Endothelial cell (in vitro differentiated cells): ENCODE measurements around the gene CDC42BPG. TPM values are rescaled to one million over a fixed set of nuclear protein-coding genes. Genes with fewer than 3 reads are reported as not detected.

Experiments
- DNase-seq: peaks from one replicate; pipeline ENCODE4 v3.0.0; 2021; ENCODE audit warnings: low spot score
- H3K27ac Mint-ChIP-seq: one replicate; pipeline ENCODE4 v1.8.0; 2021; ENCODE audit warnings: mixed read lengths, inconsistent platforms; ENCODE audit not compliant: unreplicated experiment
- H3K27me3 Mint-ChIP-seq: one replicate; pipeline ENCODE4 v1.8.0; 2021; ENCODE audit warnings: mild to moderate bottlenecking, moderate library complexity, mixed read lengths, inconsistent platforms; ENCODE audit not compliant: unreplicated experiment
- H3K36me3 Mint-ChIP-seq: one replicate; pipeline ENCODE4 v1.8.0; 2021; ENCODE audit warnings: mild to moderate bottlenecking, low read depth, mixed read lengths, inconsistent platforms; ENCODE audit not compliant: unreplicated experiment
- H3K4me1 Mint-ChIP-seq: one replicate; pipeline ENCODE4 v1.8.0; 2021; ENCODE audit warnings: mild to moderate bottlenecking, mixed read lengths, inconsistent platforms; ENCODE audit not compliant: unreplicated experiment
- H3K4me3 Mint-ChIP-seq: one replicate; pipeline ENCODE4 v1.8.0; 2021; ENCODE audit warnings: mild to moderate bottlenecking, mixed read lengths, inconsistent platforms; ENCODE audit not compliant: unreplicated experiment
- H3K9me3 Mint-ChIP-seq: one replicate; pipeline ENCODE4 v1.8.0; 2021; ENCODE audit warnings: mixed read lengths, inconsistent platforms; ENCODE audit not compliant: unreplicated experiment
- CTCF ChIP-seq: fragments of 200-600 bp; sonication (generic); IDR thresholded peaks from one replicate; pipeline ENCODE4 v1.5.0; 2021; ENCODE audit warnings: antibody characterized with exemption; ENCODE audit not compliant: unreplicated experiment
- total RNA-seq: library from RNA; stranded (reverse); fragmentation: NEBNext Ultra II Directional; extraction: Animal tissue kit (Norgen Biotek cat#: 25700); gene quantifications from one replicate; pipeline ENCODE4 v1.2.1, GENCODE V29; 2021; ENCODE audit not compliant: unreplicated experiment

CDC42BPG gene
- total RNA-seq, 1 donor from 2014 or later, result 4.1 TPM

GRCh38 chr11:64800303-64801157 lies 43.9 kb downstream of the CDC42BPG start:
- H3K9me3 Mint-ChIP-seq, result no peaks in the 10 kb centered on the region
- H3K27me3 Mint-ChIP-seq, result peaks cover 14% of the 10 kb centered on the region
- TF ChIP-seq CTCF, result no peak
- H3K27ac Mint-ChIP-seq, result peak overlapping the region; percentile 61
- DNase-seq, result no peak
- peaks cover 25% of the 10 kb centered on the region for H3K36me3 Mint-ChIP-seq
- H3K4me3 Mint-ChIP-seq, result peak overlapping the region; percentile 90
- peaks cover 36% of the 10 kb centered on the region for H3K4me1 Mint-ChIP-seq

GRCh38 chr11:64799623-64800302 lies 44.7 kb downstream of the CDC42BPG start:
- Mint-ChIP-seq H3K4me1 (peaks cover 40% of the 10 kb centered on the region), H3K36me3 (peaks cover 25% of the 10 kb centered on the region), H3K27me3 (peaks cover 17% of the 10 kb centered on the region), H3K4me3 (peak overlapping the region; percentile 83), H3K9me3 (no peaks in the 10 kb centered on the region), H3K27ac (peak overlapping the region; percentile 66)
- no peak for TF ChIP-seq CTCF
- no peak for DNase-seq

- Mint-ChIP-seq H3K27me3 (peaks cover 17% of the 10 kb centered on the region), H3K4me3 (peak overlapping the region; percentile 83), H3K27ac (no peak overlapping the region), H3K4me1 (peaks cover 45% of the 10 kb centered on the region), H3K9me3 (no peaks in the 10 kb centered on the region), H3K36me3 (peaks cover 29% of the 10 kb centered on the region)
- TF ChIP-seq CTCF, result no peak
- no peak for DNase-seq
These were observed 45.2 kb downstream of the CDC42BPG start for GRCh38 chr11:64799256-64799622.

- Mint-ChIP-seq H3K27me3 (peaks cover 22% of the 10 kb centered on the region), H3K4me1 (peaks cover 51% of the 10 kb centered on the region), H3K36me3 (peaks cover 26% of the 10 kb centered on the region), H3K27ac (no peak overlapping the region), H3K4me3 (no peak overlapping the region), H3K9me3 (no peaks in the 10 kb centered on the region)
- TF ChIP-seq CTCF, result no peak
- no peak for DNase-seq
These were observed 47.5 kb downstream of the CDC42BPG start for GRCh38 chr11:64796757-64797541.
